ENCODE measurements around the gene KLHL25.

DNA sequence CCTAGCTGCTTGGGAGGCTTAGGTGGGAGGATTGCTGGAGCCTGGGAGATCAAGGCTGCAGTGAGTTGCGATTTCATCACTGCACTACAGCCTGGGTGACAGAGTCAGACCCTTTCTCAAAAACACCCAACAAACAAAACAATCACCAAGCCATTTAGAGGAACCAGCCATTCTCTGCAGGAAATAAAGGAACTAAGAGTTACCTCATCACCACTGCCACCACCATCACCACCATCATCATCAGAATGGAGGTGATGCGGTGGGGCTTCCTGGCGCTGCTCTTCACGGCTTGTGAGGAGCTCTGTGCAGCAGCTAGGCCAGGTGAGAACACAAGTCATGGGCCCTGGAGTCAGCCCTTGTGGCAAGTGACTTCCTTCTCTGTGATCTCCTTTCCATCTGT, 37.7 kb upstream of the KLHL25 start:
- TF ChIP-seq, protein P1, sequence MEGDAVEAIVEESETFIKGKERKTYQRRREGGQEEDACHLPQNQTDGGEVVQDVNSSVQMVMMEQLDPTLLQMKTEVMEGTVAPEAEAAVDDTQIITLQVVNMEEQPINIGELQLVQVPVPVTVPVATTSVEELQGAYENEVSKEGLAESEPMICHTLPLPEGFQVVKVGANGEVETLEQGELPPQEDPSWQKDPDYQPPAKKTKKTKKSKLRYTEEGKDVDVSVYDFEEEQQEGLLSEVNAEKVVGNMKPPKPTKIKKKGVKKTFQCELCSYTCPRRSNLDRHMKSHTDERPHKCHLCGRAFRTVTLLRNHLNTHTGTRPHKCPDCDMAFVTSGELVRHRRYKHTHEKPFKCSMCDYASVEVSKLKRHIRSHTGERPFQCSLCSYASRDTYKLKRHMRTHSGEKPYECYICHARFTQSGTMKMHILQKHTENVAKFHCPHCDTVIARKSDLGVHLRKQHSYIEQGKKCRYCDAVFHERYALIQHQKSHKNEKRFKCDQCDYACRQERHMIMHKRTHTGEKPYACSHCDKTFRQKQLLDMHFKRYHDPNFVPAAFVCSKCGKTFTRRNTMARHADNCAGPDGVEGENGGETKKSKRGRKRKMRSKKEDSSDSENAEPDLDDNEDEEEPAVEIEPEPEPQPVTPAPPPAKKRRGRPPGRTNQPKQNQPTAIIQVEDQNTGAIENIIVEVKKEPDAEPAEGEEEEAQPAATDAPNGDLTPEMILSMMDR (IDR thresholded peaks at IDR 0.05; ENCODE audit: poor library complexity, severe bottlenecking): no peak
- no peak for TF ChIP-seq EZH2 (IDR thresholded peaks at IDR 0.05; ENCODE audit: borderline replicate concordance, insufficient read depth, low read length, poor library complexity, severe bottlenecking)
- no peak for TF ChIP-seq TAF1 (IDR thresholded peaks at IDR 0.05; ENCODE audit: low read depth)
- TF ChIP-seq EP300 (conservative IDR thresholded peaks at IDR 0.05; ENCODE audit: poor library complexity, severe bottlenecking): no peak
- no peak for TF ChIP-seq SMC3 (conservative IDR thresholded peaks at IDR 0.05; ENCODE audit: poor library complexity)
- no peak for TF ChIP-seq MXI1 (conservative IDR thresholded peaks at IDR 0.05; ENCODE audit: poor library complexity, severe bottlenecking)
- no peak for TF ChIP-seq RAD21 (conservative IDR thresholded peaks at IDR 0.05)
- TF ChIP-seq, protein P2, sequence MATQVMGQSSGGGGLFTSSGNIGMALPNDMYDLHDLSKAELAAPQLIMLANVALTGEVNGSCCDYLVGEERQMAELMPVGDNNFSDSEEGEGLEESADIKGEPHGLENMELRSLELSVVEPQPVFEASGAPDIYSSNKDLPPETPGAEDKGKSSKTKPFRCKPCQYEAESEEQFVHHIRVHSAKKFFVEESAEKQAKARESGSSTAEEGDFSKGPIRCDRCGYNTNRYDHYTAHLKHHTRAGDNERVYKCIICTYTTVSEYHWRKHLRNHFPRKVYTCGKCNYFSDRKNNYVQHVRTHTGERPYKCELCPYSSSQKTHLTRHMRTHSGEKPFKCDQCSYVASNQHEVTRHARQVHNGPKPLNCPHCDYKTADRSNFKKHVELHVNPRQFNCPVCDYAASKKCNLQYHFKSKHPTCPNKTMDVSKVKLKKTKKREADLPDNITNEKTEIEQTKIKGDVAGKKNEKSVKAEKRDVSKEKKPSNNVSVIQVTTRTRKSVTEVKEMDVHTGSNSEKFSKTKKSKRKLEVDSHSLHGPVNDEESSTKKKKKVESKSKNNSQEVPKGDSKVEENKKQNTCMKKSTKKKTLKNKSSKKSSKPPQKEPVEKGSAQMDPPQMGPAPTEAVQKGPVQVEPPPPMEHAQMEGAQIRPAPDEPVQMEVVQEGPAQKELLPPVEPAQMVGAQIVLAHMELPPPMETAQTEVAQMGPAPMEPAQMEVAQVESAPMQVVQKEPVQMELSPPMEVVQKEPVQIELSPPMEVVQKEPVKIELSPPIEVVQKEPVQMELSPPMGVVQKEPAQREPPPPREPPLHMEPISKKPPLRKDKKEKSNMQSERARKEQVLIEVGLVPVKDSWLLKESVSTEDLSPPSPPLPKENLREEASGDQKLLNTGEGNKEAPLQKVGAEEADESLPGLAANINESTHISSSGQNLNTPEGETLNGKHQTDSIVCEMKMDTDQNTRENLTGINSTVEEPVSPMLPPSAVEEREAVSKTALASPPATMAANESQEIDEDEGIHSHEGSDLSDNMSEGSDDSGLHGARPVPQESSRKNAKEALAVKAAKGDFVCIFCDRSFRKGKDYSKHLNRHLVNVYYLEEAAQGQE (IDR thresholded peaks at IDR 0.05; ENCODE audit: borderline replicate concordance): no peak

Measured in neural cell (in vitro differentiated cells).